ENCODE data around the gene TEX22.

- no peak for TF ChIP-seq POLR2A (IDR thresholded peaks at IDR 0.05; ENCODE audit: low read length)
- no peak for TF ChIP-seq GATA1 (IDR thresholded peaks at IDR 0.05; ENCODE audit: low read depth, low read length)
These were observed 23.6 kb downstream of the TEX22 start for GRCh38 chr14:105421723-105422615.
